ENCODE measurements around the gene MARK1.

Gene MARK1

DNA sequence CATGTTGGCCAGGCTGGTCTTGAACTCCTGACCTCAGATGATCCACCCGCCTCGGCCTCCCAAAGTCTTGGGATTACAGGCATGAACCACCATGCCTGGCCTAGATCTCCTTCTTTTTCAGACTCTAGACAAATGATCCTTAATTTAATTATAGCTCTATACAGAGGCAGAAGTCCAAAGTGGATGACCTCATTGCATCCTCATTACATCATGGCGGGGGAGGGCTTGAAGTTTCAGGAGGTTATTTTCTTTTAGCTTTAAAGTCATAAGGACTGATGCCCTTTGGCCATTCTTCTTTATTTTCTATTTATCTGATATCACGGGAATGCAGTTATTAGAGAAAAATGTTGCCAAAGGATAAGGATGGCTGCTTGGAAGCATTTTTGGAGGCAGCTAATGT, 14.1 kb upstream of the MARK1 start:
- TF ChIP-seq, protein P1, sequence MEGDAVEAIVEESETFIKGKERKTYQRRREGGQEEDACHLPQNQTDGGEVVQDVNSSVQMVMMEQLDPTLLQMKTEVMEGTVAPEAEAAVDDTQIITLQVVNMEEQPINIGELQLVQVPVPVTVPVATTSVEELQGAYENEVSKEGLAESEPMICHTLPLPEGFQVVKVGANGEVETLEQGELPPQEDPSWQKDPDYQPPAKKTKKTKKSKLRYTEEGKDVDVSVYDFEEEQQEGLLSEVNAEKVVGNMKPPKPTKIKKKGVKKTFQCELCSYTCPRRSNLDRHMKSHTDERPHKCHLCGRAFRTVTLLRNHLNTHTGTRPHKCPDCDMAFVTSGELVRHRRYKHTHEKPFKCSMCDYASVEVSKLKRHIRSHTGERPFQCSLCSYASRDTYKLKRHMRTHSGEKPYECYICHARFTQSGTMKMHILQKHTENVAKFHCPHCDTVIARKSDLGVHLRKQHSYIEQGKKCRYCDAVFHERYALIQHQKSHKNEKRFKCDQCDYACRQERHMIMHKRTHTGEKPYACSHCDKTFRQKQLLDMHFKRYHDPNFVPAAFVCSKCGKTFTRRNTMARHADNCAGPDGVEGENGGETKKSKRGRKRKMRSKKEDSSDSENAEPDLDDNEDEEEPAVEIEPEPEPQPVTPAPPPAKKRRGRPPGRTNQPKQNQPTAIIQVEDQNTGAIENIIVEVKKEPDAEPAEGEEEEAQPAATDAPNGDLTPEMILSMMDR (IDR thresholded peaks at IDR 0.05; ENCODE audit: low read depth, low read length, missing control alignments): no peak
- DNase-seq (ENCODE audit: low read depth): no peak
- H3K4me3 ChIP-seq (ENCODE audit: low read depth, low read length): no peak overlapping the region

DNA sequence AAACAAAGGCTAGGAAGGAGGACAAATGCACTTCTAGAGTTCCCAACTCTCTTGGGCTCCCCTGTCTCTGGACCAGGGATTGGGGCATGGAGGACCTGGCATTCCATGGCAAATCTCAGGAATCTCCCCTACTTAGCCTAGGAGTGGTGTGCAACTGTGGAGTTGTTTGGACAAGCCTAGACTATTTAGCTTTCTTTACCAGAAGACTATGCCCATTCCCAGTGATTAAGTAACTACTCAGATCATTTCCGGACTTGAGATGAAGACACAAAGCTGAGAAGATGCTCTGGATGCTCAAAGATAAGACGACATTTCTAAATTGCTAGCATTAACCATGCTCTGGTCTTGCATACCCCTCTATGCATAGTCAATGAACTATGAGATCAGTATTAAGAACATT, 13.7 kb upstream of the MARK1 start:
- H3K4me3 ChIP-seq (ENCODE audit: low read depth, low read length): no peak overlapping the region
- DNase-seq (ENCODE audit: low read depth): no peak
- TF ChIP-seq, protein P1 (IDR thresholded peaks at IDR 0.05; ENCODE audit: low read depth, low read length, missing control alignments): no peak

DNA sequence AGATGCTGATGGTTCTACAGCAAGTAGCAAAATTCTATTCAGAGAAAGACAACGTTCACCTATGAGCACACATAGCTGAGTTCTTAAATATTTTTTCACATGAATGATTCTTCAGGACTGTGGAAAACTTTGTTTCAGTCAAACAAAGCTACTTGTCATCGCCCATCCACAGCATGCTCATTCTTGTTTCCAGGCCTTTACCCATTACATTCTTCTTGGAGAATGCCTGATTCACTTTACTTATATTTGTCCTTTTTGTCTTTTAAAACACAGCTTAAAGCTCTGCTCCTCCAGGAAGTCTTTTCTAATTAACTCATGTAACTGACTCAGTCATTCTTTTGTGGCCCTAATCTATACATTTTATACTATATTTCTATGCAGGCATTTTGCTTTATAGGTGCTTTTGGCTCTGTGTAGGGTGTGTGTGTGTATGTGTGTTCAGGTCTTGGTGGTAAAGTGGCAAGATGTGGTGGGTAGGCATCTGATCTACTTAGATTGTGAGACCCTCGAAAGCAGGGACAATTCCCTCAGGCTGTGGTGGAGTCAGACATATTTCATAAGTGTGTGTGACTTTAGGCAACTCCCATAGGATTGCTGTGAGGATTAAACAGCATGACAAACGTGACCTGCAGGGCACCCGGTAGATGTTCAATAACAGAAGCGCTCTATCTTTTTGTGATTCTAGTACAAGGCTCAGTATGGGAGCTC, 11.8 kb upstream of the MARK1 start:
- no peak for DNase-seq (ENCODE audit: low read depth)
- TF ChIP-seq, protein P1 (IDR thresholded peaks at IDR 0.05; ENCODE audit: low read depth, low read length, missing control alignments): no peak
- H3K4me3 ChIP-seq (ENCODE audit: low read depth, low read length): no peak overlapping the region

DNA sequence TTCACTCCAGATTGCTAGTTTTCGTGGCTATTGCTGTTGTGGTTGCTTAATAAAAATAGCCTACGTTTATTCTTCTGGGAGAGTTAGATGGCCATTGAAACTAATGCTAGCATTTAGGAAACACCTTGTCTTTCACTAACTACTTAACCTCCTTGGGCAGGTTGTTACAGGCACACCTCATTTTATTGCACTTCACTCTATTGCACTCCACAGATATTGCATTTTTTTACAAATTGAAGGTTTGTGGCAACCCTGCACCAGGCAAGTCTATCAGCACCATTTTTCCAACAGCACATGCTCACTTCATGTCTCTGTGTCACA, 11.3 kb upstream of the MARK1 start:
- H3K4me3 ChIP-seq (ENCODE audit: low read depth, low read length): no peak overlapping the region
- DNase-seq (ENCODE audit: low read depth): no peak
- TF ChIP-seq, protein P1 (IDR thresholded peaks at IDR 0.05; ENCODE audit: low read depth, low read length, missing control alignments): no peak

DNA sequence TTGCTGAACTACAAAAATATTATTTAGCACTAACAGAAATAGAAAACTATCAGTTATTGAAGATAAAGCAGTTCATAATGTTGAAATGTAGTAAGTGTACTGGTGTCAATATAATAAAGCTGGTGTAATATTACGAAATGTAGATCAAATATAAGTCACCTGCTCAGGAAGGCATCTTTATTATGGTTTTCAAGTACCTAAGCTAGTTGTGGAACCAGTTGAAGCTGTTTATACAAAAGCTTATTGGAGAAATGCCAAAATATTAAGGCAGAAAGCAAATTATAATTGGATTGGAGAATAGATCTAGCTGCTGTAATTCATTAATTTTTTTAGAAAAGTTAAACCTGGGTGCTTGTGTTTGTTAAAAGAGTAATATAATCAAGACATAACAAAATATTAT, 6.2 kb upstream of the MARK1 start:
- TF ChIP-seq, protein P1 (IDR thresholded peaks at IDR 0.05; ENCODE audit: low read depth, low read length, missing control alignments): no peak
- no peak for DNase-seq (ENCODE audit: low read depth)
- no peak overlapping the region for H3K4me3 ChIP-seq (ENCODE audit: low read depth, low read length)

DNA sequence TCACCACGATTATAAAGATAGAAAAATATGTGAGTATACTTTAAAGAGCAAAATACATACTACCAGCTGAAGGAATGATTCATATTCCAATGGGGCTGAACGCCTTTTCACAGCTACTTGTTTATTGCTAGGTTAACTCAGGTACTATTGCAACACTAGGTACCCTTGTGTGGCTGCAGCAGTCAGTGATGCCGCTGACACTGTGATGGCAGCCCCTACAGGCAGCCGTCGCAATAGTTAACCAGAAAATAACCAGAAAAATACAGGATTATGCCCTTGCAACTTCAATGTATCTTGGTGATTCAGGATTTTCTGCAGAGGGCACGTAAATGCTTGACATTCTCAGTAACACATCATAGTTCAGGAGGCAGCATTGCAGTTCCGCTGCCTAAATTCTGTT, 1.6 kb upstream of the MARK1 start:
- DNase-seq (ENCODE audit: low read depth): no peak
- no peak overlapping the region for H3K4me3 ChIP-seq (ENCODE audit: low read depth, low read length)
- TF ChIP-seq, protein P1 (IDR thresholded peaks at IDR 0.05; ENCODE audit: low read depth, low read length, missing control alignments): no peak

DNA sequence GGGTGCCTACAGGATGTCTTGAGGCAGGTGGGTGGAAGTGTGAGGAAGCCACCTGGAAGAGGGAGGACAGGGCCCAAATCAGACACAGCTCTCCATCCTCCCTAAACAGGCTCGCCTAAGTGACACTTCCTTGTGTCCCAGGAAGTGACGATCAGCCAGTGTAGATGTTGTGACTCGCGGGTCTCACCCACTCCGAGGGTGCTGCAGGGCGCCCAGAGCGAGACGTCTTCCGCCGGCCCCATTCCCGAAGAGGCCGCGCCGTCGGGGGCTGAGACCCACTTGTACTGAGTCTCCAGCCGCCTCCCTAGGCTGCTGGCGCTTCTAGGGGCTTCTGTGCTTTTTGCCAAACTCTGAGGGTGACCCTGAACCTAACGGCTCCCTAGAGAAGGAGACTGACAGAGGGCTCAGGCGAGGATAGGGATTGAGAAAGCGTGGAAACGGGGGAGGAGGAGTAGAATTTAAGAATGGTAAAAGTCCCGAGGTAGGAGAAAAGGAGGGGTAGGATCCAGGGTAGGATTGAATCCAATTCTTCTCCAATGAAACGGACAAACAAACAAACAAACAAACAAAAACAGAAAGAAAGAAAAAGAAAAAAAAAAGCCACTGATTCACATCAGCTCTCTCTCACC, 543 bp upstream of the MARK1 start:
- peak; percentile 22 for DNase-seq (ENCODE audit: low read depth)
- peak overlapping the region; percentile 85 for H3K4me3 ChIP-seq (ENCODE audit: low read depth, low read length)
- TF ChIP-seq, protein P1 (IDR thresholded peaks at IDR 0.05; ENCODE audit: low read depth, low read length, missing control alignments): no peak
